ENCODE data around the gene PSMD2. TPM values are rescaled to one million over a fixed set of nuclear protein-coding genes. Genes with fewer than 3 reads are reported as not detected.

PSMD2 gene
- total and polyA plus RNA-seq, 2 of the 8 experiments (the other 6 are each of a cell fraction or from before 2014, with no cell fraction given) = 350 to 363 TPM

GRCh38 chr3:184262764-184263179 lies 36.3 kb upstream of the PSMD2 start:
- H3K79me1 ChIP-seq (ENCODE audit: low read depth, low read length) = no peaks in the 10 kb centered on the region
- 0 out of 2 replicates have a peak overlapping the region, but pooled peaks have one; percentile 31 for H2BK15ac ChIP-seq (ENCODE audit: low read length)
- peak overlapping the region; percentile 36 to 84 (median 74) for H3K4me3 ChIP-seq (ENCODE audit: extremely low read depth in 1 of 4, insufficient read depth in 2 of 4, low read depth in 3 of 4, low read length in 4 of 4)
- H3K4ac ChIP-seq (replicated peaks; ENCODE audit: insufficient read length, low read depth, low read length) = no peak overlapping the region
- H3K27ac ChIP-seq (ENCODE audit: low read depth, low read length) = no peak overlapping the region
- FAIRE-seq (no peak), DNase-seq (ENCODE audit: low read depth in 1 of 2, low spot score in 2 of 2) (no peak)
- H4K8ac ChIP-seq (ENCODE audit: extremely low read depth, insufficient read depth, low read length) = no peak overlapping the region
- TF ChIP-seq MAX (IDR thresholded peaks at IDR 0.05) (peak; percentile 44; the same call in 1 of the 2 replicates), SUZ12 (IDR thresholded peaks at IDR 0.05; ENCODE audit: low read length) (peak; percentile 55; the same call in 1 of the 2 replicates), ATF2 (IDR thresholded peaks at IDR 0.05; ENCODE audit: low read length) (no peak), EGR1 (IDR thresholded peaks at IDR 0.05; ENCODE audit: borderline replicate concordance, low read depth, low read length) (no peak)
- no peak overlapping the region for H4K91ac ChIP-seq (replicated peaks; ENCODE audit: insufficient read length, low read length)
- no peak overlapping the region for H4K5ac ChIP-seq (ENCODE audit: insufficient read length, low read depth, low read length)
- CTCF ChIA-PET (ENCODE audit: partially characterized antibody) = interaction anchor here (1.2 to 14.0 kb wide), 6 partner anchors 12 to 38 kb away, joined by 3 to 136 read pairs (median 12); partner anchors contain the start of genes EEF1AKMT4 and VWA5B2
- H3K79me2 ChIP-seq (ENCODE audit: control insufficient read depth in 1 of 2, insufficient read depth in 2 of 2, low read length in 2 of 2) = no peaks in the 10 kb centered on the region
- peak overlapping the region; percentile 89 to 100 for H3K4me2 ChIP-seq (ENCODE audit: insufficient read depth in 1 of 2, low read depth in 2 of 2, low read length in 2 of 2)
- peak overlapping the region in 1 of 4 experiments; percentile 37; a peak in 1 of 7 replicates for H3K9ac ChIP-seq (replicated peaks in 1 of 4; ENCODE audit: extremely low read depth in 1 of 4, low read depth in 3 of 4, low read length in 3 of 4)
- no peak overlapping the region for H2BK20ac ChIP-seq (ENCODE audit: low read length)
- H4K20me1 ChIP-seq (replicated peaks in 1 of 2; ENCODE audit: control insufficient read depth in 1 of 2, insufficient read depth in 2 of 2, low read length in 2 of 2) = peaks cover 13 to 14% of the 10 kb centered on the region in 2 experiments
- H3K23me2 ChIP-seq (ENCODE audit: low read depth, low read length) = peaks cover 22% of the 10 kb centered on the region
- no peak overlapping the region for H3K18ac ChIP-seq (ENCODE audit: extremely low read depth, low read length)
- H3K23ac ChIP-seq (ENCODE audit: insufficient read length) = no peak overlapping the region
- no peak overlapping the region for H3K56ac ChIP-seq (replicated peaks; ENCODE audit: insufficient read length, low read depth, low read length)
- H2AK5ac ChIP-seq (ENCODE audit: low read depth, low read length) = no peak overlapping the region
- no peak overlapping the region for H2BK12ac ChIP-seq (ENCODE audit: low read depth, low read length)
- no peak overlapping the region for H2BK120ac ChIP-seq (replicated peaks; ENCODE audit: low read depth, low read length)
- H2AFZ ChIP-seq (ENCODE audit: low read length) = peak overlapping the region; percentile 64; the same call in 1 of the 2 replicates
- peaks cover 7 to 50% (median 38%) of the 10 kb centered on the region in 4 experiments for H3K27me3 ChIP-seq (replicated peaks in 1 of 4; ENCODE audit: control insufficient read depth in 3 of 4, extremely low read depth in 1 of 4, insufficient read depth in 3 of 4, low read length in 3 of 4)
- H3K36me3 ChIP-seq (ENCODE audit: control insufficient read depth in 2 of 4, insufficient read depth in 4 of 4, low read length in 3 of 4) = no peaks in the 10 kb centered on the region
- POLR2A ChIA-PET (ENCODE audit: partially characterized antibody) = interaction anchor here (2.3 to 3.1 kb wide), 2 partner anchors 21 to 22 kb away, joined by 8 to 9 read pairs; no protein-coding TSS in a partner anchor
- H3K4me1 ChIP-seq (replicated peaks in 1 of 4; ENCODE audit: control insufficient read depth in 3 of 4, insufficient read depth in 4 of 4, low read length in 3 of 4) = peaks cover 0 to 17% (median 8%) of the 10 kb centered on the region in 4 experiments; a peak in 4 of 7 replicates
- WGBS, 2 experiments (ENCODE audit: extremely low coverage in 1 of 2, insufficient coverage in 1 of 2, insufficient read length in 1 of 2, insufficient replicate concordance in 2 of 2, low coverage in 1 of 2, low lambda C conversion rate in 2 of 2, missing lambda C conversion rate in 1 of 2) = 24% methylated on average over 15 of the region's 15 CpGs; no CpG with 5 or more reads in 1 of the 2 experiments
- peaks cover 0 to 4% of the 10 kb centered on the region in 2 experiments; a peak in 1 of 4 replicates for H3K9me3 ChIP-seq (ENCODE audit: insufficient read depth in 2 of 2, low read depth in 1 of 2, low read length in 1 of 2)
- no peak overlapping the region for H2BK5ac ChIP-seq (ENCODE audit: low read depth, low read length)
- no peak overlapping the region for H3K14ac ChIP-seq (ENCODE audit: insufficient read length)

All from H1 (cell line).